ENCODE data around the gene PTPRG.

- TF ChIP-seq CTCF (IDR thresholded peaks at IDR 0.05) (no peak), TCF7L2 (IDR thresholded peaks at IDR 0.05; ENCODE audit: low read depth, low read length) (no peak)
Measured at GRCh38 chr3:62144482-62144881, 583.1 kb downstream of the PTPRG start.

Measured in Panc1 (cell line).